Measurements from ENCODE around the gene OR8S1. TPM values are rescaled to one million over a fixed set of nuclear protein-coding genes. Genes with fewer than 3 reads are reported as not detected.

OR8S1 gene
- total and polyA plus RNA-seq, 2 donors (not counting 3 experiments of a cell fraction or from before 2014, with no cell fraction given) = not detected

DNA sequence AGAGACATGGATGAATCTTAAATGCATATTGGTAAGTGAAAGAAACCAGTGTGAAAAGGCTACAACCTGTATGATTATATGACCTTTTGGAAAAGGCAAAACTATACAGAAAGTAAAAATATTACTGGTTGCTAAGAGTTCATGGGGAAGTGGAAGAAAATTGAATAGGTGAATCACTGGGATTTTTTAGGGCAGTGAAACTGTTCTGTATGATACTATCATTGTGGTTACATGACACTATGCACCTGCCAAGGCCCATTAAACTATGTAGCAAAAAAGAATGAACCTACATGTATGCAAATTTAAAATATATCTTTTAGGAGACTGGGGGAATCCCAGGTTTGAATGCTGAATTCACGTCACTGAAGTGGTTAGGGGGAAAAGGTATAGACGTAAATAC is 12.6 kb upstream of the OR8S1 start:
- intact Hi-C loops (cut with micrococcal nuclease) (no loop called here), dilution Hi-C loops (cut with MboI; ENCODE audit: extremely low pct_ligation_motif_present, low sequenced_read_pairs) (no loop called here)
- ChIA-PET POLR2A (no interaction called here), CTCF (no interaction called here)
- TF ChIP-seq, protein P1, sequence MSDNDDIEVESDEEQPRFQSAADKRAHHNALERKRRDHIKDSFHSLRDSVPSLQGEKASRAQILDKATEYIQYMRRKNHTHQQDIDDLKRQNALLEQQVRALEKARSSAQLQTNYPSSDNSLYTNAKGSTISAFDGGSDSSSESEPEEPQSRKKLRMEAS (IDR thresholded peaks at IDR 0.05; ENCODE audit: insufficient read depth, insufficient read length) = no peak
- TF ChIP-seq FOS (IDR thresholded peaks at IDR 0.05; ENCODE audit: borderline replicate concordance, insufficient read depth, low read length) (no peak), MYC (IDR thresholded peaks at IDR 0.05; ENCODE audit: low read depth, low read length) (no peak), GATA2 (IDR thresholded peaks at IDR 0.05; ENCODE audit: insufficient read depth, insufficient read length, low read depth, low read length) (no peak), POLR2A (IDR thresholded peaks at IDR 0.05; ENCODE audit: low read depth, low read length) (no peak), POLR2AphosphoS5 (IDR thresholded peaks at IDR 0.05; ENCODE audit: insufficient read depth, low read depth, low read length) (no peak), EZH2 (IDR thresholded peaks at IDR 0.05; ENCODE audit: borderline replicate concordance, low read depth, low read length, severe bottlenecking) (no peak), JUN (IDR thresholded peaks at IDR 0.05; ENCODE audit: borderline replicate concordance, insufficient read depth, insufficient read length, low read depth) (no peak)
- TF ChIP-seq, protein P2, sequence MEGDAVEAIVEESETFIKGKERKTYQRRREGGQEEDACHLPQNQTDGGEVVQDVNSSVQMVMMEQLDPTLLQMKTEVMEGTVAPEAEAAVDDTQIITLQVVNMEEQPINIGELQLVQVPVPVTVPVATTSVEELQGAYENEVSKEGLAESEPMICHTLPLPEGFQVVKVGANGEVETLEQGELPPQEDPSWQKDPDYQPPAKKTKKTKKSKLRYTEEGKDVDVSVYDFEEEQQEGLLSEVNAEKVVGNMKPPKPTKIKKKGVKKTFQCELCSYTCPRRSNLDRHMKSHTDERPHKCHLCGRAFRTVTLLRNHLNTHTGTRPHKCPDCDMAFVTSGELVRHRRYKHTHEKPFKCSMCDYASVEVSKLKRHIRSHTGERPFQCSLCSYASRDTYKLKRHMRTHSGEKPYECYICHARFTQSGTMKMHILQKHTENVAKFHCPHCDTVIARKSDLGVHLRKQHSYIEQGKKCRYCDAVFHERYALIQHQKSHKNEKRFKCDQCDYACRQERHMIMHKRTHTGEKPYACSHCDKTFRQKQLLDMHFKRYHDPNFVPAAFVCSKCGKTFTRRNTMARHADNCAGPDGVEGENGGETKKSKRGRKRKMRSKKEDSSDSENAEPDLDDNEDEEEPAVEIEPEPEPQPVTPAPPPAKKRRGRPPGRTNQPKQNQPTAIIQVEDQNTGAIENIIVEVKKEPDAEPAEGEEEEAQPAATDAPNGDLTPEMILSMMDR (IDR thresholded peaks at IDR 0.05; ENCODE audit: extremely low read depth in 1 of 2, insufficient read depth in 1 of 2, low read depth in 1 of 2, low read length in 2 of 2) = no peak
- FAIRE-seq (no peak), DNase-seq (ENCODE audit: low read depth, low spot score) (no peak)
- H3K9ac ChIP-seq (replicated peaks; ENCODE audit: extremely low read depth, insufficient read depth, low read length) = no peak overlapping the region
- H3K4me1 ChIP-seq (ENCODE audit: control insufficient read depth, extremely low read depth, insufficient read depth, low read length) = no peaks in the 10 kb centered on the region
- no TSS peak for BruUV-seq (replicated peaks)
- no peaks in the 10 kb centered on the region for H3K36me3 ChIP-seq (ENCODE audit: control insufficient read depth in 2 of 2, extremely low read depth in 1 of 2, insufficient read depth in 2 of 2, low read length in 2 of 2)
- no peaks in the 10 kb centered on the region for H4K20me1 ChIP-seq (replicated peaks; ENCODE audit: control insufficient read depth, extremely low read depth, insufficient read depth, low read length)
- no peak overlapping the region for H3K4me2 ChIP-seq (ENCODE audit: insufficient read depth, low read length)
- H3K79me2 ChIP-seq (ENCODE audit: control insufficient read depth, insufficient read depth, low read length) = no peaks in the 10 kb centered on the region
- no peaks in the 10 kb centered on the region for H3K9me1 ChIP-seq (replicated peaks; ENCODE audit: control insufficient read depth, extremely low read depth, insufficient read depth, low read length)
- H3K27ac ChIP-seq (ENCODE audit: insufficient read depth, low read depth, low read length) = no peak overlapping the region
- no peaks in the 10 kb centered on the region for H3K9me3 ChIP-seq (replicated peaks; ENCODE audit: control insufficient read depth, insufficient read depth, low read length)
- no peak overlapping the region for H2AFZ ChIP-seq (ENCODE audit: low read depth, low read length)
- no peak overlapping the region for H3K4me3 ChIP-seq (replicated peaks in 1 of 3; ENCODE audit: insufficient read depth in 1 of 3, low read depth in 1 of 3, low read length in 3 of 3)
- H3K27me3 ChIP-seq (ENCODE audit: control insufficient read depth in 2 of 2, insufficient read depth in 2 of 2, low read length in 2 of 2) = peaks cover 0 to 5% of the 10 kb centered on the region in 2 experiments
